ENCODE results near the gene ERCC1. TPM values are rescaled to one million over a fixed set of nuclear protein-coding genes. Genes with fewer than 3 reads are reported as not detected.

The ERCC1 gene
- total RNA-seq, 4 donors from 2014 or later = 39.9 to 69.3 (median 52.5) TPM

GRCh38 chr19:45462174-45462573 lies 38.5 kb upstream of the ERCC1 start:
- TF ChIP-seq POLR2A (IDR thresholded peaks at IDR 0.05) = no peak
- no peak for TF ChIP-seq CTCF (IDR thresholded peaks at IDR 0.05)

GRCh38 chr19:45460807-45461347 lies 37.2 kb upstream of the ERCC1 start:
- H3K36me3 ChIP-seq = no peaks in the 10 kb centered on the region
- H3K9me3 ChIP-seq = no peaks in the 10 kb centered on the region
- TF ChIP-seq POLR2A (IDR thresholded peaks at IDR 0.05) = no peak
- TF ChIP-seq CTCF (IDR thresholded peaks at IDR 0.05) = no peak

More at GRCh38 chr19:45462174-45462573, 38.5 kb upstream of the ERCC1 start:
- Histone ChIP-seq H3K36me3 (no peaks in the 10 kb centered on the region), H3K9me3 (no peaks in the 10 kb centered on the region), H3K27ac (no peak overlapping the region), H3K4me1 (peaks cover 0 to 4% (median 2%) of the 10 kb centered on the region in 4 donors), H3K4me3 (no peak overlapping the region), H3K27me3 (no peaks in the 10 kb centered on the region)
- no peak for DNase-seq

GRCh38 chr19:45457776-45458175 lies 34.1 kb upstream of the ERCC1 start:
- Histone ChIP-seq H3K27ac (no peak overlapping the region), H3K4me1 (peaks cover 5 to 17% (median 8%) of the 10 kb centered on the region in 4 donors), H3K9me3 (no peaks in the 10 kb centered on the region), H3K36me3 (no peaks in the 10 kb centered on the region), H3K4me3 (no peak overlapping the region), H3K27me3 (no peaks in the 10 kb centered on the region)
- no peak for DNase-seq
- TF ChIP-seq CTCF (IDR thresholded peaks at IDR 0.05) (no peak), POLR2A (IDR thresholded peaks at IDR 0.05) (no peak)

More at GRCh38 chr19:45460807-45461347, 37.2 kb upstream of the ERCC1 start:
- Histone ChIP-seq H3K27me3 (no peaks in the 10 kb centered on the region), H3K4me3 (no peak overlapping the region), H3K27ac (no peak overlapping the region), H3K4me1 (peaks cover 0 to 7% (median 5%) of the 10 kb centered on the region in 4 donors)
- no peak for DNase-seq

GRCh38 chr19:45456500-45456815 lies 32.7 kb upstream of the ERCC1 start:
- H3K27me3 ChIP-seq = no peaks in the 10 kb centered on the region
- DNase-seq = no peak
- no peaks in the 10 kb centered on the region for H3K9me3 ChIP-seq
- H3K4me3 ChIP-seq = no peak overlapping the region
- no peaks in the 10 kb centered on the region for H3K36me3 ChIP-seq
- H3K4me1 ChIP-seq = peaks cover 5 to 24% (median 8%) of the 10 kb centered on the region in 4 donors
- no peak for TF ChIP-seq POLR2A (IDR thresholded peaks at IDR 0.05)
- no peak for TF ChIP-seq CTCF (IDR thresholded peaks at IDR 0.05)
- H3K27ac ChIP-seq = peak overlapping the region; percentile 57 to 81 (median 74)

- Histone ChIP-seq H3K36me3 (no peaks in the 10 kb centered on the region), H3K4me3 (peak overlapping the region in 2 of 4 donors; percentile 12 to 17), H3K9me3 (no peaks in the 10 kb centered on the region), H3K27ac (peak overlapping the region; percentile 57 to 81 (median 74)), H3K4me1 (peaks cover 5 to 28% (median 8%) of the 10 kb centered on the region in 4 donors), H3K27me3 (no peaks in the 10 kb centered on the region)
- TF ChIP-seq POLR2A (IDR thresholded peaks at IDR 0.05) (peak in 1 of 2 donors; percentile 19), CTCF (IDR thresholded peaks at IDR 0.05) (peak in 2 of 6 experiments; percentile 31)
- peak; percentile 48 to 95 (median 93) for DNase-seq
Observed at GRCh38 chr19:45455707-45456499, 32.2 kb upstream of the ERCC1 start.
